CD4-positive, alpha-beta memory T cell (primary cell): ENCODE measurements around the gene GALNT18. TPM values are rescaled to one million over a fixed set of nuclear protein-coding genes. Genes with fewer than 3 reads are reported as not detected.

ENCODE experiments used
- CTCF ChIA-PET: fragments of 350-600 bp; sonication (Branson Sonifier 250); formaldehyde crosslinking; loops from one replicate; lab custom pipeline; 2021; ENCODE audit warnings: inconsistent platforms; ENCODE audit not compliant: partially characterized antibody; lab: Charles Lee
- POLR2A ChIA-PET: fragments of 350-600 bp; sonication (Branson Sonifier 250); formaldehyde crosslinking; loops from one replicate; lab custom pipeline; 2021; ENCODE audit not compliant: partially characterized antibody; lab: Charles Lee
- DNase-seq, 5 donors: peaks; one replicate each; pipeline versions ENCODE4 v3.0.0 to v3.0.0-alpha.2; 2020 to 2022; ENCODE audit warnings: mixed read lengths in 1 of 5
- H3K27ac ChIP-seq: one replicate; pipeline ENCODE4 v1.7.0; 2013; ENCODE audit warnings: low read depth, low read length
- H3K27me3 ChIP-seq: 2 replicates; pipeline ENCODE4 v1.7.0; 2013; ENCODE audit warnings: mild to moderate bottlenecking, low read length, moderate library complexity; ENCODE audit not compliant: insufficient read depth
- H3K36me3 ChIP-seq: 2 replicates; pipeline ENCODE4 v1.7.0; 2013; ENCODE audit warnings: mild to moderate bottlenecking, low read length, moderate library complexity; ENCODE audit not compliant: insufficient read depth
- H3K4me1 ChIP-seq: 2 replicates; pipeline ENCODE4 v1.7.0; 2013; ENCODE audit warnings: mild to moderate bottlenecking, low read length, moderate library complexity; ENCODE audit not compliant: insufficient read depth
- H3K4me3 ChIP-seq, 2 donors: one replicate each; pipeline ENCODE4 v1.7.0; 2013; ENCODE audit warnings: low read length in 2 of 2, mild to moderate bottlenecking in 1 of 2
- H3K9me3 ChIP-seq, 2 donors: one replicate each; pipeline ENCODE4 v1.7.0; 2013; ENCODE audit warnings: low read length in 2 of 2, control low read depth in 1 of 2; ENCODE audit not compliant: control insufficient read depth in 1 of 2
- H3K27ac Mint-ChIP-seq, 7 donors: one replicate each; pipeline ENCODE4 v1.8.0; 2020 to 2021; ENCODE audit warnings: mixed read lengths in 7 of 7, mild to moderate bottlenecking in 6 of 7, inconsistent platforms in 3 of 7, moderate library complexity in 3 of 7
- H3K27me3 Mint-ChIP-seq, 2 donors: one replicate each; pipeline ENCODE4 v1.8.0; 2020 to 2021; ENCODE audit warnings: mixed read lengths in 2 of 2
- H3K36me3 Mint-ChIP-seq, 2 donors: one replicate each; pipeline ENCODE4 v1.8.0; 2020 to 2021; ENCODE audit warnings: mixed read lengths in 2 of 2, inconsistent platforms in 1 of 2, mild to moderate bottlenecking in 1 of 2
- H3K4me1 Mint-ChIP-seq, 4 donors: one replicate each; pipeline ENCODE4 v1.8.0; 2020 to 2021; ENCODE audit warnings: mixed read lengths in 4 of 4, mild to moderate bottlenecking in 1 of 4
- H3K4me3 Mint-ChIP-seq, 8 donors: one replicate each; pipeline ENCODE4 v1.8.0; 2020 to 2021; ENCODE audit warnings: mixed read lengths in 8 of 8, mild to moderate bottlenecking in 7 of 8, moderate library complexity in 6 of 8, inconsistent platforms in 3 of 8
- H3K9me3 Mint-ChIP-seq, 8 donors: one replicate each; pipeline ENCODE4 v1.8.0; 2020 to 2021; ENCODE audit warnings: mixed read lengths in 8 of 8, mild to moderate bottlenecking in 5 of 8, inconsistent platforms in 3 of 8, moderate library complexity in 1 of 8
- intact Hi-C: fragments of 100-400 bp; cut with micrococcal nuclease; formaldehyde crosslinking; loops from one replicate; pipeline ENCODE4 v1.15.1; 2023
- polyA plus RNA-seq, 2 donors: library from polyadenylated mRNA; unstranded; fragments of 300-500 nt; fragmentation: Illumina TruSeq; gene quantifications; one replicate each; pipeline ENCODE4 v1.2.3, GENCODE V29; 2021
- total RNA-seq, 2 experiments: library from RNA; stranded (reverse); gene quantifications; one replicate each; pipeline ENCODE4 v1.2.3, GENCODE V29; 2021

GALNT18 gene
- total and polyA plus RNA-seq, 4 experiments from 2014 or later = not detected

DNA sequence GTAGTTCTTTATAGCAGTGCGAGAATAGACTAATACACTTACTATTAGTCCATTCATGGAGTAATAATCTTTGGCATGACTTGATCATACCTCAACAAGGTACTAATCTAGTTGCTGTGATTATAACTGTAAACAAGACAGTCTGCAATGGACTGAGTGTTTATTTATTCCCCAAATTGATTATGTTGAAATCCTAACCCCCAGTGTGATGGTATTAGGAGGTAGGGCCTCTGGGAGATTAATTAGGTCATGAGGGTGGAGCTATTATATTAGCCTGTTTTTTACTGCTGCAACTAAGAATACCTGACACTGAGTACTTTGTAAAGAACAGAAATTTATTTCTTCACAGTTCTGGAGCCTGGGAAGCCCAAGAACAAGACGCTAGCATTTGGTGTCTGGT is 237.8 kb downstream of the GALNT18 start:
- DNase-seq = no peak
- Mint-ChIP-seq H3K36me3 (no peaks in the 10 kb centered on the region), H3K27ac (no peak overlapping the region), H3K9me3 (no peaks in the 10 kb centered on the region), H3K27me3 (peaks cover 6% of the 10 kb centered on the region in 2 donors), H3K4me3 (no peak overlapping the region), H3K4me1 (no peaks in the 10 kb centered on the region)
- Histone ChIP-seq H3K27me3 (no peaks in the 10 kb centered on the region), H3K9me3 (no peaks in the 10 kb centered on the region), H3K4me1 (no peaks in the 10 kb centered on the region), H3K27ac (no peak overlapping the region), H3K4me3 (no peak overlapping the region), H3K36me3 (no peaks in the 10 kb centered on the region)
- ChIA-PET POLR2A (no interaction called here), CTCF (no interaction called here)
- intact Hi-C loops = no loop called here

- Mint-ChIP-seq H3K36me3 (no peaks in the 10 kb centered on the region), H3K9me3 (no peaks in the 10 kb centered on the region), H3K4me3 (no peak overlapping the region), H3K27ac (no peak overlapping the region), H3K4me1 (no peaks in the 10 kb centered on the region), H3K27me3 (peaks cover 2 to 3% of the 10 kb centered on the region in 2 donors)
- intact Hi-C loops = no loop called here
- DNase-seq = no peak
- Histone ChIP-seq H3K9me3 (no peaks in the 10 kb centered on the region), H3K4me3 (no peak overlapping the region), H3K4me1 (no peaks in the 10 kb centered on the region), H3K27ac (no peak overlapping the region), H3K27me3 (no peaks in the 10 kb centered on the region), H3K36me3 (no peaks in the 10 kb centered on the region)
- POLR2A ChIA-PET = no interaction called here
- CTCF ChIA-PET = no interaction called here
Measured at GRCh38 chr11:11382858-11383532, 238.8 kb downstream of the GALNT18 start.

GRCh38 chr11:11381471-11382105 is 240.2 kb downstream of the GALNT18 start:
- H3K36me3 Mint-ChIP-seq = no peaks in the 10 kb centered on the region
- Histone ChIP-seq H3K9me3 (no peaks in the 10 kb centered on the region), H3K27ac (no peak overlapping the region), H3K36me3 (no peaks in the 10 kb centered on the region), H3K27me3 (no peaks in the 10 kb centered on the region), H3K4me3 (no peak overlapping the region), H3K4me1 (no peaks in the 10 kb centered on the region)
- H3K27ac Mint-ChIP-seq = no peak overlapping the region
- intact Hi-C loops = no loop called here
- peaks cover 0 to 3% of the 10 kb centered on the region in 2 donors for H3K27me3 Mint-ChIP-seq
- DNase-seq = no peak
- no peak overlapping the region for H3K4me3 Mint-ChIP-seq
- ChIA-PET CTCF (no interaction called here), POLR2A (no interaction called here)
- no peaks in the 10 kb centered on the region for H3K9me3 Mint-ChIP-seq
- H3K4me1 Mint-ChIP-seq = no peaks in the 10 kb centered on the region

- no peaks in the 10 kb centered on the region for H3K9me3 ChIP-seq
- no peaks in the 10 kb centered on the region for H3K4me1 Mint-ChIP-seq
- H3K27me3 Mint-ChIP-seq = peaks cover 0 to 3% of the 10 kb centered on the region in 2 donors
- ChIA-PET POLR2A (no interaction called here), CTCF (no interaction called here)
- no peaks in the 10 kb centered on the region for H3K36me3 Mint-ChIP-seq
- H3K4me1 ChIP-seq = no peaks in the 10 kb centered on the region
- H3K36me3 ChIP-seq = no peaks in the 10 kb centered on the region
- no peak for DNase-seq
- no peaks in the 10 kb centered on the region for H3K9me3 Mint-ChIP-seq
- no peak overlapping the region for H3K27ac ChIP-seq
- no peak overlapping the region for H3K4me3 ChIP-seq
- H3K4me3 Mint-ChIP-seq = no peak overlapping the region
- H3K27ac Mint-ChIP-seq = no peak overlapping the region
- intact Hi-C loops = no loop called here
- no peaks in the 10 kb centered on the region for H3K27me3 ChIP-seq
Measured at GRCh38 chr11:11380883-11381282, 240.9 kb downstream of the GALNT18 start.

DNA sequence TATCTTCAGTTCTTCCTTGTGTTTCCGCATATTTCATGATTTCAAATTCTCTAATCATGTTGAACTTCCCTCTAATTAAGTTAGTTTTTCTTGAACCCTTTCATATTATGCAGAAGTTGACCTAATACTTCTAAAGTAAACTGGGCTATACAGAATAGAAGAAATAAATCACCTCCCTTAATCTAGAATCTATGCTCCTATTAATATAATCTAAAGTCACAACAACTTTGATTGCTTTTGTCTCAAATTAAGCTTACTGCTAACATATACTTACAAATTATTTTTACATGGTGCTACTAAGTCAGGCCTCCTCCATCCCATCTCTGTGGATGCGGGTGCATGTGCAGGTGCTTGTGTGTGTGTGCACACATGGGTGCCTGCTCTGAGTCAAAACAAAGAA is 241.5 kb downstream of the GALNT18 start:
- Histone ChIP-seq H3K36me3 (no peaks in the 10 kb centered on the region), H3K9me3 (no peaks in the 10 kb centered on the region), H3K27ac (no peak overlapping the region), H3K4me3 (no peak overlapping the region), H3K4me1 (no peaks in the 10 kb centered on the region), H3K27me3 (no peaks in the 10 kb centered on the region)
- Mint-ChIP-seq H3K27me3 (peaks cover 0 to 3% of the 10 kb centered on the region in 2 donors), H3K4me1 (no peaks in the 10 kb centered on the region), H3K9me3 (no peaks in the 10 kb centered on the region), H3K36me3 (no peaks in the 10 kb centered on the region), H3K27ac (no peak overlapping the region), H3K4me3 (no peak overlapping the region)
- no peak for DNase-seq
- intact Hi-C loops = no loop called here
- POLR2A ChIA-PET = no interaction called here
- CTCF ChIA-PET = no interaction called here

DNA sequence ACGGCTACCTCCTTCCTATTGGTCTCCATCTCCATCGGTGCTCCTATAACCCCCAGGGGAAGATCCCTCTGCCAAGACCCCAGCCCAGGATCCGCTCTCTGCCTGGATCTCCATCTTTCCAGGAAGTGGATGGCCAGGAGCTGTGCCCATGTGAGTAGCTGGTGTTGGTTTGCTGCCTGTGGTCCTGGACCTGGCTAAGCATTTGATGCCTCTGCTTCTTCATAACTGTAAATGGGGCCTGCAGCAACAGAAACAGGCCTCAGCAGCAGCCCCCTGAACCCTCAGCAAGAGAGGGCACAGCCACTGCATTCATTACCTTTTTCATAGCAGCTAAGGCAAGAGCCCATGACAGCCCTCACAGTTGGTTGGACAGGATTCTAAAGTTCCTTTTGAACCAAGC is 242.1 kb downstream of the GALNT18 start:
- Histone ChIP-seq H3K4me3 (no peak overlapping the region), H3K27ac (no peak overlapping the region), H3K27me3 (no peaks in the 10 kb centered on the region), H3K4me1 (no peaks in the 10 kb centered on the region), H3K9me3 (no peaks in the 10 kb centered on the region), H3K36me3 (no peaks in the 10 kb centered on the region)
- Mint-ChIP-seq H3K27me3 (peaks cover 0 to 3% of the 10 kb centered on the region in 2 donors), H3K9me3 (no peaks in the 10 kb centered on the region), H3K36me3 (no peaks in the 10 kb centered on the region), H3K4me1 (no peaks in the 10 kb centered on the region), H3K27ac (no peak overlapping the region), H3K4me3 (no peak overlapping the region)
- intact Hi-C loops = no loop called here
- ChIA-PET CTCF (no interaction called here), POLR2A (no interaction called here)
- DNase-seq = no peak

DNA sequence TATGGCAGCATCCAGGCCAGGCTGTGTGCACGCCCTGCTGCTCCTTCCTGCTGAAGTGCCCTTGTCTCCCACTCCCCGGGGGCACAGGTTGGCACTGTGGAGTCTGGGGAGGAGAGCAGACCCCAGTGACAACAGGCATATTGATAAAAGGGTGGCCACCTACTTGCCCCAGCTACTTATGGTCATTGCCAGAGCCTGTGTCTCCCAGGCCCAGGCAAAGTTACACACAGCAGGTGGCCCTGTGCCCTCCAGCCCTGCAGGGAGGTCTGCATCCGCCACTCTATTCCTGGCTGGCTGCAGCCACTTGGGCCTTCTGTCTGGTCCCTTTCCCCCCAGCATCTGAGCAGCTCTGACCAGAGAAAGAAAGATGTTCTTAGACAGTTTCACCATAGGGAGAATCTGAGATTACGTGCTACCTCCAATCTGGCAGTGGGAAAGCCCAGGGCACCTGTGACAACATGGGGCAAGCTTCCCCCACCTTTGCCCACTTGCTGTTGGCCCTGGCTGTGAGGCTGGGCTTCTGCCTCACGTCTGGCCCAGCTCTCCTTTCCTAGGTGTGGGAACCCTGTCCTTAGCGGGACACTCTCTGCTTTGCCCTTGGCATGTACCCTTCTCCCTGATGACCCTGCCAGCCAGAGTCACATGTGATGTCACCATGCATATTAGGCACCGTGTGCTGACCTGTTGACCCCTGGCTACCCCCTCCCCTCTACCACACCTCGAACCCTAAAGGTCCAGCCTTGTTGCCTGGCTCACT is 243.4 kb downstream of the GALNT18 start:
- no peaks in the 10 kb centered on the region for H3K4me1 Mint-ChIP-seq
- no peak overlapping the region for H3K27ac Mint-ChIP-seq
- Histone ChIP-seq H3K4me1 (no peaks in the 10 kb centered on the region), H3K4me3 (no peak overlapping the region), H3K27ac (no peak overlapping the region), H3K27me3 (no peaks in the 10 kb centered on the region), H3K36me3 (no peaks in the 10 kb centered on the region), H3K9me3 (no peaks in the 10 kb centered on the region)
- intact Hi-C loops = no loop called here
- H3K9me3 Mint-ChIP-seq = no peaks in the 10 kb centered on the region
- H3K36me3 Mint-ChIP-seq = no peaks in the 10 kb centered on the region
- no peak overlapping the region for H3K4me3 Mint-ChIP-seq
- ChIA-PET CTCF (no interaction called here), POLR2A (interaction anchor here (0.6 kb wide), 1 partner anchor 1467 kb away, joined by 3 read pairs; no protein-coding TSS in a partner anchor)
- peaks cover 0 to 7% of the 10 kb centered on the region in 2 donors for H3K27me3 Mint-ChIP-seq
- DNase-seq = no peak
